ENCODE data around the gene PRSS2. TPM values are rescaled to one million over a fixed set of nuclear protein-coding genes. Genes with fewer than 3 reads are reported as not detected.

PRSS2 gene
- polyA plus RNA-seq, 1 donor, result 60.4 TPM

DNA sequence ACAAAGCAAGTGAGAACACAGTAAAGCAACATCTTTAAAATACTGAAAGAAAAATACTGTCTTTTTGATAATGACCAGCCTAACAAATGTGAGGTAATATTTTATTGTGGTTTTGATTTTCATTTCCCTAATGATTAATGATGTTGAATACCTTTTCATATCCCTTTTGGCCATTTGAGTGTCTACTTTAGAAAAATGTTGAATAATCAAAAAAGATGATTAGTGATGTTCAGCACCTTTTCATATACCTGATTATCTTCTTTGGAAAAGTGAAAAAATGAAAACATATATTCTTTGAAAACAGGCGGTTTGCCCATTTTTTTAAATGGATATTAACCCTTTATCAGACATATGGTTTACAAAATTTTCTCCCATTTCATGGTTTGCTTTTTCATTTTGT, 51.9 kb downstream of the PRSS2 start:
- Histone ChIP-seq H3K27me3 (ENCODE audit: control insufficient read depth, insufficient read depth, low read length) (peaks cover 8% of the 10 kb centered on the region), H3K27ac (ENCODE audit: low read length) (no peak overlapping the region), H3K4me1 (ENCODE audit: control insufficient read depth, insufficient read depth, low read length) (no peaks in the 10 kb centered on the region), H3K36me3 (ENCODE audit: control insufficient read depth, insufficient read depth, low read length) (no peaks in the 10 kb centered on the region), H3K9me3 (ENCODE audit: control insufficient read depth, low read depth, low read length) (no peaks in the 10 kb centered on the region), H3K4me3 (ENCODE audit: low read length) (no peak overlapping the region)
- no peak for DNase-seq
- WGBS (ENCODE audit: insufficient coverage, low lambda C conversion rate), result 0% methylated on average over 1 of the region's 1 CpG

Other genes starting within 250 kb of the PRSS2 start
- 0.15 TPM for gene PRSS1, start 21.5 kb upstream of the PRSS2 start, polyA plus RNA-seq
- gene EPHB6, start 84.1 kb downstream of the PRSS2 start, polyA plus RNA-seq, result 6.8 TPM
- gene TRPV6, start 114.8 kb downstream of the PRSS2 start, polyA plus RNA-seq, result 2.2 TPM
- gene TRPV5, start 162.8 kb downstream of the PRSS2 start, polyA plus RNA-seq, result 0.73 TPM
- gene LLCFC1, start 168.5 kb downstream of the PRSS2 start, polyA plus RNA-seq, result 6.6 TPM
- 181 TPM for gene KEL, start 191.4 kb downstream of the PRSS2 start, polyA plus RNA-seq